Measurements from ENCODE around the gene NFYA. TPM values are rescaled to one million over a fixed set of nuclear protein-coding genes. Genes with fewer than 3 reads are reported as not detected.

NFYA gene
- total and polyA plus RNA-seq, 4 donors = 5.9 to 38.0 (median 16.7) TPM

DNA sequence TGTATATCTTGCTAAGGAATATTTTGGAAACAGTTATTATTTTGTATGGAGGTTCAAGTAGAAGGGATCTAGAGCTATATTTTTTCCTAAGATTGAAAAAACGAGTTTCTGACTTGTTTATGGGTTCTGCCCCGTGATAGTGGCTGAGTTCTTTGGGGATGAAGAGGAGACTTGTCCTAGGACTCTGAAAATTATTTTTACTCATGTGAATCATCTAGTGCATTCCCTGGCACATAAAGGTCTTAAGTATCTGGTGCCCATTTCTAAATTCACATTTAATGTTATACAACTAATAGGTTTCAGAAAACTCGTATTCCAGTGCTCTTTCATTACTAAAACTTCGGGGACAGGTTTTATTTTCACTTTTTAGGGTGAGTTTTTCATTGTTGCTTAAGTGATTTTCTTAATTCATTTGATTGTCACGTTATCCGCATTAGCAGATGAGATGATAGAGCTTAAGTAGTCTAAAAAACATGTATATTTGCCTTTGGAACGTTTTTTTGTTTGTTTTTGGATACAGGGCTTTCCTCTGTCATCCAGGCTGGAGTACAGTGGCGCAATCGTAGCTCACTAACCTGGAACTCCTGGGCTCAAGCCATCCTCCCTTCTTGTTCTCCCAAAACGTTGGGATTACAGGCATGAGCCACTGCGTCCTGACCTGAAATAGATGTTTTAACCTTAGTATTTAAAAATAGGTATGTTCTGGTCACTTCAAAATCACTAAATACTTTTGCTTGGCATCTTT lies 2.1 kb downstream of the NFYA start:
- Histone ChIP-seq H3K36me3 (ENCODE audit: control insufficient read depth in 4 of 4, insufficient read depth in 4 of 4, low read length in 4 of 4) (peaks cover 4 to 8% (median 6%) of the 10 kb centered on the region in 4 donors), H3K27me3 (ENCODE audit: control insufficient read depth in 3 of 3, insufficient read depth in 3 of 3, low read length in 2 of 3) (no peaks in the 10 kb centered on the region), H3K4me1 (ENCODE audit: control insufficient read depth in 5 of 5, insufficient read depth in 5 of 5, low read length in 5 of 5) (peaks cover 0 to 40% (median 15%) of the 10 kb centered on the region in 5 donors), H3K27ac (ENCODE audit: low read depth in 1 of 2, low read length in 1 of 2) (peak overlapping the region in 1 of 2 donors; percentile 100), H3K9ac (ENCODE audit: insufficient read depth in 1 of 2, low read length in 2 of 2) (no peak overlapping the region), H3K4me3 (no peak overlapping the region), H3K9me3 (ENCODE audit: control insufficient read depth in 4 of 4, insufficient read depth in 3 of 4, low read length in 3 of 4) (peaks cover 0 to 2% (median 0%) of the 10 kb centered on the region in 4 donors)
- DNase-seq (no peak), ATAC-seq (ENCODE audit: insufficient read depth, low FRiP score) (no peak)
- 43 to 62% methylated on average over 11 of the region's 11 CpGs for WGBS, 2 donors
- TF ChIP-seq, protein P1, sequence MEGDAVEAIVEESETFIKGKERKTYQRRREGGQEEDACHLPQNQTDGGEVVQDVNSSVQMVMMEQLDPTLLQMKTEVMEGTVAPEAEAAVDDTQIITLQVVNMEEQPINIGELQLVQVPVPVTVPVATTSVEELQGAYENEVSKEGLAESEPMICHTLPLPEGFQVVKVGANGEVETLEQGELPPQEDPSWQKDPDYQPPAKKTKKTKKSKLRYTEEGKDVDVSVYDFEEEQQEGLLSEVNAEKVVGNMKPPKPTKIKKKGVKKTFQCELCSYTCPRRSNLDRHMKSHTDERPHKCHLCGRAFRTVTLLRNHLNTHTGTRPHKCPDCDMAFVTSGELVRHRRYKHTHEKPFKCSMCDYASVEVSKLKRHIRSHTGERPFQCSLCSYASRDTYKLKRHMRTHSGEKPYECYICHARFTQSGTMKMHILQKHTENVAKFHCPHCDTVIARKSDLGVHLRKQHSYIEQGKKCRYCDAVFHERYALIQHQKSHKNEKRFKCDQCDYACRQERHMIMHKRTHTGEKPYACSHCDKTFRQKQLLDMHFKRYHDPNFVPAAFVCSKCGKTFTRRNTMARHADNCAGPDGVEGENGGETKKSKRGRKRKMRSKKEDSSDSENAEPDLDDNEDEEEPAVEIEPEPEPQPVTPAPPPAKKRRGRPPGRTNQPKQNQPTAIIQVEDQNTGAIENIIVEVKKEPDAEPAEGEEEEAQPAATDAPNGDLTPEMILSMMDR (IDR thresholded peaks at IDR 0.05; ENCODE audit: control extremely low read depth, extremely low read depth) = no peak

DNA sequence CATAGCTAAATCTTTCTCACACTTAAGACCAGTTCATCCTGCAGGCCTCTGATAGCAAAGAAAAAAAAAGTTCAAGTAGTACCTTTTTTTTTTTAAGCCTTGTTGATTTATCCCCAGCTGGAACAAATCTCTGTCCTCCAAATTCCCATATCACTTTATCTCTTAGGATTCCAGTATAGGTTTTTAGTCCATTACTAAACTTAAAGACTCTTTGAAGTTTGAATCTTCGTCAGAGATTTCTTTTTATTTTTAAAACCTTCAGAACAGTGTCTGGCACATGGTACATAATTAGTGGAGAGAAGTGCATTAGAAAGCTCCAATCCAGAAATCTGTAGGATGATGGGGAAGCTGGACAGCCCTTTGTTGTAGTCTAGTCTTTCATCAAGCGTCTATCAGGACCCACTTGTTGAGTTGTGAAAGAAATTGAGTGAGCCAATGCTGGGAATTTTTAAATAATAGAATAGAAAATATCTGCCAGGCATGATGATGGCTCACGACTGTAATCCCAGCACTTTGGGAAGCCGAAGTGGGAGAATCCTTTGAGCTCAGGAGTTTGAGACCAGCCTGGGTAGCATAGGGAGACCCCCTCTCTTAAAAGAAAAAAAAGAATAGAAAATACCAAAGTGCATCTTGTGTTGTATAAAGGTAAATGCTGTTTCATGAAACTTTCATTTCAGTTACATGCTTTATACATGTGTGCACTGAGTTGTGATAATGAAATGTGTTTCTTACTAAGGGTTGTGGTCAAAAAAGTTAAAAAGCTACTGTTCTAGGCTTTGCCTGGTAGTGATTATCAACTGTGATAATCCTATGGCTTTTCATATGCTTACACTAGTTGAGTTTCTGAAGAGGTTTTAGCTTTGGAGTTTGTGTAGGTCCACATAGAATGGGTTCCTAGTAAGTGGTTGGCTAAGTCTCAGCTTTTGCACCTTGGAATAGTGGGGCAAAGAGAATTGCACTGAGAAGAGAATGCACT lies 3.2 kb downstream of the NFYA start:
- Histone ChIP-seq H3K4me1 (ENCODE audit: control insufficient read depth in 5 of 5, insufficient read depth in 5 of 5, low read length in 5 of 5) (peaks cover 0 to 33% (median 8%) of the 10 kb centered on the region in 5 donors), H3K9me3 (ENCODE audit: control insufficient read depth in 4 of 4, insufficient read depth in 3 of 4, low read length in 3 of 4) (peaks cover 0 to 2% (median 0%) of the 10 kb centered on the region in 4 donors), H3K4me3 (no peak overlapping the region), H3K36me3 (ENCODE audit: control insufficient read depth in 4 of 4, insufficient read depth in 4 of 4, low read length in 4 of 4) (peaks cover 8 to 13% (median 11%) of the 10 kb centered on the region in 4 donors), H3K9ac (ENCODE audit: insufficient read depth in 1 of 2, low read length in 2 of 2) (no peak overlapping the region), H3K27me3 (ENCODE audit: control insufficient read depth in 3 of 3, insufficient read depth in 3 of 3, low read length in 2 of 3) (no peaks in the 10 kb centered on the region), H3K27ac (ENCODE audit: low read depth in 1 of 2, low read length in 1 of 2) (peak overlapping the region in 1 of 2 donors; percentile 100)
- 79 to 82% methylated on average over 4 of the region's 4 CpGs for WGBS, 2 donors
- ATAC-seq (ENCODE audit: insufficient read depth, low FRiP score) (no peak), DNase-seq (peak in 1 of 3 donors; percentile 12)
- TF ChIP-seq, protein P1 (IDR thresholded peaks at IDR 0.05; ENCODE audit: control extremely low read depth, extremely low read depth) = no peak

DNA sequence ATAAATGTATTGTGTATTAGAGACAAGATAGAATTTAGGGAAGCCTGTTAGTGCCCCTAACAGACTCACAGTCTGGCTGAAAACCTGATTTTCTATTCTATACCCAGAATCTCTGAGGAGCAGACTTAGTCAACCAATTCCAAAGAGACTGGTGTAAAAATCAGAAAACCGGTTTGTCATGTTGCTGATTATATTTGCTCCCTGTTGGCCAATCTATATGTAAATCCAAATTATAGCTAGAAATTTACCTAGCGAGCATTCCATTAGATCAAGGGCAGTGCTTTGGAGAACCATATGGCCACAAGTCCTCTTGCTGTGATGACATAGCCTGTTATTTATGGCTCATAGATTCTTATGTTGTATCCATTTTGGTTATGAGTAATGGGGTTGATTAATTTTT lies 4.8 kb downstream of the NFYA start:
- Histone ChIP-seq H3K4me1 (ENCODE audit: control insufficient read depth in 5 of 5, insufficient read depth in 5 of 5, low read length in 5 of 5) (peaks cover 0 to 30% (median 8%) of the 10 kb centered on the region in 5 donors), H3K36me3 (ENCODE audit: control insufficient read depth in 4 of 4, insufficient read depth in 4 of 4, low read length in 4 of 4) (peaks cover 9 to 18% (median 13%) of the 10 kb centered on the region in 4 donors), H3K9me3 (ENCODE audit: control insufficient read depth in 4 of 4, insufficient read depth in 3 of 4, low read length in 3 of 4) (peaks cover 0 to 2% (median 0%) of the 10 kb centered on the region in 4 donors), H3K9ac (ENCODE audit: insufficient read depth in 1 of 2, low read length in 2 of 2) (no peak overlapping the region), H3K4me3 (no peak overlapping the region), H3K27ac (ENCODE audit: low read depth in 1 of 2, low read length in 1 of 2) (no peak overlapping the region), H3K27me3 (ENCODE audit: control insufficient read depth in 3 of 3, insufficient read depth in 3 of 3, low read length in 2 of 3) (no peaks in the 10 kb centered on the region)
- TF ChIP-seq, protein P1 (IDR thresholded peaks at IDR 0.05; ENCODE audit: control extremely low read depth, extremely low read depth) = no peak
- 87 to 89% methylated on average over 2 of the region's 2 CpGs for WGBS, 2 donors
- no peak for ATAC-seq (ENCODE audit: insufficient read depth, low FRiP score)
- no peak for DNase-seq

All from lung (tissue), 12 donors.